GM12865 (cell line): ENCODE data around the gene SMARCAD1.

Experiments
- DNase-seq: peaks from one replicate; pipeline ENCODE4 v3.0.0; 2010; ENCODE audit warnings: low read depth
- H3K4me3 ChIP-seq: 2 replicates; pipeline ENCODE4 v1.5.1; 2011; ENCODE audit warnings: mild to moderate bottlenecking, low read depth, low read length, control low read depth
- TF ChIP-seq, protein P1 (sequence below): IDR thresholded peaks from 2 replicates; pipeline ENCODE4 v1.5.1; 2011; ENCODE audit warnings: low read length, control low read depth, low read depth, inconsistent platforms; ENCODE audit not compliant: insufficient read depth; ENCODE audit errors: missing control alignments

The SMARCAD1 gene, protein sequence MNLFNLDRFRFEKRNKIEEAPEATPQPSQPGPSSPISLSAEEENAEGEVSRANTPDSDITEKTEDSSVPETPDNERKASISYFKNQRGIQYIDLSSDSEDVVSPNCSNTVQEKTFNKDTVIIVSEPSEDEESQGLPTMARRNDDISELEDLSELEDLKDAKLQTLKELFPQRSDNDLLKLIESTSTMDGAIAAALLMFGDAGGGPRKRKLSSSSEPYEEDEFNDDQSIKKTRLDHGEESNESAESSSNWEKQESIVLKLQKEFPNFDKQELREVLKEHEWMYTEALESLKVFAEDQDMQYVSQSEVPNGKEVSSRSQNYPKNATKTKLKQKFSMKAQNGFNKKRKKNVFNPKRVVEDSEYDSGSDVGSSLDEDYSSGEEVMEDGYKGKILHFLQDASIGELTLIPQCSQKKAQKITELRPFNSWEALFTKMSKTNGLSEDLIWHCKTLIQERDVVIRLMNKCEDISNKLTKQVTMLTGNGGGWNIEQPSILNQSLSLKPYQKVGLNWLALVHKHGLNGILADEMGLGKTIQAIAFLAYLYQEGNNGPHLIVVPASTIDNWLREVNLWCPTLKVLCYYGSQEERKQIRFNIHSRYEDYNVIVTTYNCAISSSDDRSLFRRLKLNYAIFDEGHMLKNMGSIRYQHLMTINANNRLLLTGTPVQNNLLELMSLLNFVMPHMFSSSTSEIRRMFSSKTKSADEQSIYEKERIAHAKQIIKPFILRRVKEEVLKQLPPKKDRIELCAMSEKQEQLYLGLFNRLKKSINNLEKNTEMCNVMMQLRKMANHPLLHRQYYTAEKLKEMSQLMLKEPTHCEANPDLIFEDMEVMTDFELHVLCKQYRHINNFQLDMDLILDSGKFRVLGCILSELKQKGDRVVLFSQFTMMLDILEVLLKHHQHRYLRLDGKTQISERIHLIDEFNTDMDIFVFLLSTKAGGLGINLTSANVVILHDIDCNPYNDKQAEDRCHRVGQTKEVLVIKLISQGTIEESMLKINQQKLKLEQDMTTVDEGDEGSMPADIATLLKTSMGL

DNA sequence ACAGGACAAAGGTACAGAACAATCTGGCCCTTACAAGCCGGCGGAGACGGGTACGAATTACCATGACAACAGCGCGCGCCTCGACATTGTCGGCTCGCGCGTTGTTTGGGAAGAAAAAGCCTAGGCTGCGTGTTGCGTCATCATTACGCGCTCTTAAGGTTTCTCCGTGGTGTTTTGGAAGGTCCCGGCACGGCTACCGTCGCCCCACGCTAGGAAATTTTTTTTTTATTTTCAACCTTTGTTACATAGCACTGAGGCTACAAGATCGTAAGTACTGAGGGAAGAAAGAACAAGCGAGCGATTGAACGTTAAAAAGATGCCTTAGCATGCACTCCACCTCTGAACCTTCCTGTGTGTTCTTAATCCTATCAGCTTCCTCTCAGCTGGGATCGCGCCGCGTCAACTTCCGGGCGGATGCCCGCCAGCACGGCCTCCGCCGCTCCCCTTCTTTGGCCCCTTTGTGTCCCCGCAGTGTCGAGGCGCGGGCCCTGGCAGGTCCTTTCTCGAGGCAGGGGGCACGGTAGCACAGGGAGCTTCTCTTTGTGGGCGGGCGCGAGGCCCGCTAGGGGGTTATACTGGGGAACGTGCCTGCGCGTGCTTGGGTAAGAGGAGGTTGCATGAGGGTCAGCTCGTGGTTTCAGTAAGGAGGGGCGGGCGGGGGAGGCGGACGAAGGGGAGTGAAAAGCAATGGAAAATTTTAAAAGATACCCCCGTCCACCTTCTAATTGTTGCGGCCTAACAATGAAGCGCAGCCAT is at the start of gene SMARCAD1:
Gene SMARCAD1, plus strand, starts transcription at position 397 of the 756 bp plus-strand sequence. CDS start 530 bp downstream, outside the sequence.
- peak; percentile 94 for DNase-seq
- TF ChIP-seq, protein P1, sequence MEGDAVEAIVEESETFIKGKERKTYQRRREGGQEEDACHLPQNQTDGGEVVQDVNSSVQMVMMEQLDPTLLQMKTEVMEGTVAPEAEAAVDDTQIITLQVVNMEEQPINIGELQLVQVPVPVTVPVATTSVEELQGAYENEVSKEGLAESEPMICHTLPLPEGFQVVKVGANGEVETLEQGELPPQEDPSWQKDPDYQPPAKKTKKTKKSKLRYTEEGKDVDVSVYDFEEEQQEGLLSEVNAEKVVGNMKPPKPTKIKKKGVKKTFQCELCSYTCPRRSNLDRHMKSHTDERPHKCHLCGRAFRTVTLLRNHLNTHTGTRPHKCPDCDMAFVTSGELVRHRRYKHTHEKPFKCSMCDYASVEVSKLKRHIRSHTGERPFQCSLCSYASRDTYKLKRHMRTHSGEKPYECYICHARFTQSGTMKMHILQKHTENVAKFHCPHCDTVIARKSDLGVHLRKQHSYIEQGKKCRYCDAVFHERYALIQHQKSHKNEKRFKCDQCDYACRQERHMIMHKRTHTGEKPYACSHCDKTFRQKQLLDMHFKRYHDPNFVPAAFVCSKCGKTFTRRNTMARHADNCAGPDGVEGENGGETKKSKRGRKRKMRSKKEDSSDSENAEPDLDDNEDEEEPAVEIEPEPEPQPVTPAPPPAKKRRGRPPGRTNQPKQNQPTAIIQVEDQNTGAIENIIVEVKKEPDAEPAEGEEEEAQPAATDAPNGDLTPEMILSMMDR, result no peak
- peak within 1 kb of the TSS; percentile 77 for H3K4me3 ChIP-seq

DNA sequence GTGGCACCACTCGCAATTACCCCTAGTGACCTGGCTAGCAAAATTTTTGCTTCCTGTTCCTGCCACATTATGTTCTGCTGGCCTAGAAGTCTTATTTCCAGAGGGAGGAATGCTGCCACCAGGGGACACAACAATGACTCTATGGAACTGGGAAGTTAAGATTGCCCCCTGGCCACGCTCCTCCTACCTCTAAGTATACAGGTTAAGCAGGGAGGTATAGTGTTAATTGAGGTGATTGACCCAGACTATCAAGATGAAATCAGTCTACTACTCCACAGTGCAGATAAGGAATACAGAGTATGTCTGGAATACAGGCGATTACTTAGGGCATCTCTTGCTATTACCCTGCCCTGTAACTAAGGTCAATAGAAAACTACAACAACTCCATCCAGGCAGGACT is 48.8 kb upstream of the SMARCAD1 start:
- DNase-seq, result no peak
- H3K4me3 ChIP-seq, result no peak overlapping the region
- TF ChIP-seq, protein P1, result no peak

DNA sequence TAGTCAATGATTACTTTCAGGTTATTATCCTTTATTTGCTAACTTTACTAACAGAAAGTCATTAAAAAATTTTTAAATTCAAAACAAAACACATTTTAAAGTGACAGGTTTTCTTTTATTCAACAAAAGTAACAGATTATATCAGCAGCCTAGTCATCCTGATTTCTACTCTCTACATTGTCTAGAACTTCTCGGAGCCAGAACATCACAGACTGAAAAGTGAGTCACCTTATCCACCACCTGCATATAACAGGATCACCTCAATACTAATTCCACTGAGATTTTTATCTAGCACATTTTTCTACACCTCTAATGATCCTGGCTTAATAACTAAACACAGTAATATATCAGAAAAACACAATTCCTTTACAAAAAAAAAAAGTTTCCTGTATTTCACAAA is 47.9 kb upstream of the SMARCAD1 start:
- DNase-seq, result no peak
- TF ChIP-seq, protein P1, result no peak
- no peak overlapping the region for H3K4me3 ChIP-seq

DNA sequence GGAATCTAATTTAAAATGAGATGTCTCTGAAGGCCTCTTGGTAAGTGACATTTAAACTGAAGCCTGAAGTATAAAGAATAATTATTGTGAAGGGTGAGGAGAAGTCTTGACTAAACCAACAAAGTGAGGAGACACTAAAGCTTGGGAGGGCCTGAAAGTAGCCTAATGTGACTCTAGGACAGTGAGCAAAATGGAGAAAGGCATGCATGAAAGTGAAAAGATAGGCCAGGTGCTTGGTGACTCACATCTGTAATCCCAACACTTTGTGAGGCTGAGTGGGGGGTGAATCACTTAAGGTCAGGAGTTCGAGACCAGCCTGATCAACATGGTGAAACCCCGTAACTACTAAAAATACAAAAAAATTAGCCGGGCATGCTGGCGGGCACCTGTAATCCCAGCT is 46.9 kb upstream of the SMARCAD1 start:
- TF ChIP-seq, protein P1, result no peak
- DNase-seq, result peak; percentile 25
- no peak overlapping the region for H3K4me3 ChIP-seq

DNA sequence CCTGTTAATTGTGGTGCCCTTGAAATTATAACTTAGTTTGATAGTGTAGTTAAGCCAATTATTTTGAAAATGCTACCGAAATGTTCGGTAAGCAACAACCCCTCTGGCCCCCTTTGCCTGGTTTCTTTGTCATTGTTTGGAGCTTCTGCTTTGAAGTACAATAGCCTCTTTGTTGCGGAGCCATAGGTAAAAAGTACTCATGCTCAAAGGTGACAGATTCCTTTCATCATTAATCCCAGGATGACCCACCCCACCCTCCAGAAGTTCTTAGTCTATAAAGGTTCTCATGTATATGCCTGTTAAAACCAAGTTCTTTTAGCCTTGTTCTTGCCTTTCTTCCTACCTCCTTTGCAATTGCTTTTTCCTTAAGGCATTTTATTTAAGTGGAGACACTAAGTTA is 42.4 kb upstream of the SMARCAD1 start:
- no peak overlapping the region for H3K4me3 ChIP-seq
- TF ChIP-seq, protein P1, result no peak
- DNase-seq, result no peak

DNA sequence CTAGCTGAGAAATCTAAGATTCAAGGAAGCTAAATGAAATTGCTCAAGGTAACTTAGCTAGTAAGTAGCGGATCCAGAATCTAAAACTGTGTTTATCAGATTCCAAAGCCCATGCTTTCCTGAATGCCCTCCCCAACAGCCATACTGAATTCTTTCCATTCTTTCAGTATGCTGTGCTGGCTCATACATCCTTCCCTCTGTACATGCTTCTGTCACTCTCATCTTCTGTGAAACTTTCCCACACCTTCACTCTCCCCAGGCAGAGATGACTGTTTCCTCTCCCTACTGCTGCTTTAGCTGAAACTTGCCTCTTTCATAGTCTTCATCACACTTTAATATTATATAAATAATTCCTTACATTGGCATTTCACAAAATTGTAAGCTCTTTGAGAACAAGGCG is 39.3 kb upstream of the SMARCAD1 start:
- TF ChIP-seq, protein P1, result no peak
- H3K4me3 ChIP-seq, result no peak overlapping the region
- DNase-seq, result no peak
